Measurements from ENCODE around the gene BEX3.

DNA sequence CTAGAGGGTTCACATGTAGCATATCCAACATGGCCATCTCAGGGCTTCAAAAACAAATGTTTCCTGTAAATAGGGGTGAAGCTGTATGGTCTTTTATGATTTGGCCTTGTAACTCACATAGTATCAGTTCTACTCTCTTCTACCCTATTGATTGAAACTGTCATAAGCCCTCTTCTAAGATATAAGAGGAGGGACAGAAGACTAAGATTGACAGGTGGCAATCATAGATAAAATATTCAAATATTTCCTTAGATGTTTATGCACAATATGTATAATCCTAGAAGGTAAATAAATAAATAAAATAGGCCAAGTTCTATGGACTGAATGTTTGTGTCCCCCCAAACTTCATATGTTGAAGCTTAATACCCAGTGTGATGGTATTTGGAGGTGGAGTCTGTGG is 6.9 kb upstream of the BEX3 start:
- TF ChIP-seq, protein P1, sequence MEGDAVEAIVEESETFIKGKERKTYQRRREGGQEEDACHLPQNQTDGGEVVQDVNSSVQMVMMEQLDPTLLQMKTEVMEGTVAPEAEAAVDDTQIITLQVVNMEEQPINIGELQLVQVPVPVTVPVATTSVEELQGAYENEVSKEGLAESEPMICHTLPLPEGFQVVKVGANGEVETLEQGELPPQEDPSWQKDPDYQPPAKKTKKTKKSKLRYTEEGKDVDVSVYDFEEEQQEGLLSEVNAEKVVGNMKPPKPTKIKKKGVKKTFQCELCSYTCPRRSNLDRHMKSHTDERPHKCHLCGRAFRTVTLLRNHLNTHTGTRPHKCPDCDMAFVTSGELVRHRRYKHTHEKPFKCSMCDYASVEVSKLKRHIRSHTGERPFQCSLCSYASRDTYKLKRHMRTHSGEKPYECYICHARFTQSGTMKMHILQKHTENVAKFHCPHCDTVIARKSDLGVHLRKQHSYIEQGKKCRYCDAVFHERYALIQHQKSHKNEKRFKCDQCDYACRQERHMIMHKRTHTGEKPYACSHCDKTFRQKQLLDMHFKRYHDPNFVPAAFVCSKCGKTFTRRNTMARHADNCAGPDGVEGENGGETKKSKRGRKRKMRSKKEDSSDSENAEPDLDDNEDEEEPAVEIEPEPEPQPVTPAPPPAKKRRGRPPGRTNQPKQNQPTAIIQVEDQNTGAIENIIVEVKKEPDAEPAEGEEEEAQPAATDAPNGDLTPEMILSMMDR (IDR thresholded peaks at IDR 0.05) = no peak
- TF ChIP-seq POLR2A (IDR thresholded peaks at IDR 0.05) = no peak
